ENCODE results near the gene ROCK2. TPM values are rescaled to one million over a fixed set of nuclear protein-coding genes. Genes with fewer than 3 reads are reported as not detected.

The ROCK2 gene
- total and polyA plus RNA-seq, 2 of the 13 experiments (the other 11 are each of a cell fraction or from before 2014, with no cell fraction given) = 38.1 to 119 TPM

DNA sequence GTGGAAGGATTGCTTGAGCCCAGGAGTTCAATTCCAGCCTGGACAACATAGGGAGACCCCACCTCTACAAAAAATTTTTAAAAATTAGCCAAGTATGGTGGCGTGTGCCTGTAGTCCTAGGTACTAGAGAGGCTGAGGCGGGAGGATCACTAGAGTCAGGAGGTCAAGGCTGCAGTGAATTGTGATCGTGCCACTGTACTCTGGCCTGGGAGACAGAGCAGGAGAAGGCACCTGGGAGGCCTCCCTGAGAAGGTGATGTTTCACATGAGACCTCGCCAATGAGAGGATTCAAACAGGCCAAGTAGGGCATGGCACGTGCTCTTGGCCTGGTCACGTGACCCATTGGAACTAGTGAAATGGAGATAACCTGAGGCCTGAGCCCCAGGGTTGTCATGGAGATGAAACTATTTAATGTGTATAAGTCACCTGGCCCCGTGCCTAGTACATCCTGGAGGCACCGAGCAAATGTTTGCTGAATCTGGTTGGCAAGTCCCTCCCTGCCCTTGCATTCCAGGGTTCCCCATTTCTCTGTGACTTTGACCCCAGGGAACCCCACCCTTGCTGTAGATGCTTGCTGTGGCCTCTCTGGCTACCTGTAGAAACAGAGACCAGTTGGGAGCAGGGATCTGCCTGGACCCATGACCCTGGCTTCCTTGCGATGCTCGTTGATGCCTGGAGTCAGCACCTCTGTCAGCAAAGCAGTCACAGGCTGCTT is 26.1 kb upstream of the ROCK2 start (continued):
- TF ChIP-seq, protein P1, sequence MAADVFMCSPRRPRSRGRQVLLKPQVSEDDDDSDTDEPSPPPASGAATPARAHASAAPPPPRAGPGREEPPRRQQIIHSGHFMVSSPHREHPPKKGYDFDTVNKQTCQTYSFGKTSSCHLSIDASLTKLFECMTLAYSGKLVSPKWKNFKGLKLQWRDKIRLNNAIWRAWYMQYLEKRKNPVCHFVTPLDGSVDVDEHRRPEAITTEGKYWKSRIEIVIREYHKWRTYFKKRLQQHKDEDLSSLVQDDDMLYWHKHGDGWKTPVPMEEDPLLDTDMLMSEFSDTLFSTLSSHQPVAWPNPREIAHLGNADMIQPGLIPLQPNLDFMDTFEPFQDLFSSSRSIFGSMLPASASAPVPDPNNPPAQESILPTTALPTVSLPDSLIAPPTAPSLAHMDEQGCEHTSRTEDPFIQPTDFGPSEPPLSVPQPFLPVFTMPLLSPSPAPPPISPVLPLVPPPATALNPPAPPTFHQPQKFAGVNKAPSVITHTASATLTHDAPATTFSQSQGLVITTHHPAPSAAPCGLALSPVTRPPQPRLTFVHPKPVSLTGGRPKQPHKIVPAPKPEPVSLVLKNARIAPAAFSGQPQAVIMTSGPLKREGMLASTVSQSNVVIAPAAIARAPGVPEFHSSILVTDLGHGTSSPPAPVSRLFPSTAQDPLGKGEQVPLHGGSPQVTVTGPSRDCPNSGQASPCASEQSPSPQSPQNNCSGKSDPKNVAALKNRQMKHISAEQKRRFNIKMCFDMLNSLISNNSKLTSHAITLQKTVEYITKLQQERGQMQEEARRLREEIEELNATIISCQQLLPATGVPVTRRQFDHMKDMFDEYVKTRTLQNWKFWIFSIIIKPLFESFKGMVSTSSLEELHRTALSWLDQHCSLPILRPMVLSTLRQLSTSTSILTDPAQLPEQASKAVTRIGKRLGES (CRISPR knock-in tag; IDR thresholded peaks at IDR 0.05; ENCODE audit: borderline replicate concordance) = peak; percentile 93
- TF ChIP-seq, protein P2, sequence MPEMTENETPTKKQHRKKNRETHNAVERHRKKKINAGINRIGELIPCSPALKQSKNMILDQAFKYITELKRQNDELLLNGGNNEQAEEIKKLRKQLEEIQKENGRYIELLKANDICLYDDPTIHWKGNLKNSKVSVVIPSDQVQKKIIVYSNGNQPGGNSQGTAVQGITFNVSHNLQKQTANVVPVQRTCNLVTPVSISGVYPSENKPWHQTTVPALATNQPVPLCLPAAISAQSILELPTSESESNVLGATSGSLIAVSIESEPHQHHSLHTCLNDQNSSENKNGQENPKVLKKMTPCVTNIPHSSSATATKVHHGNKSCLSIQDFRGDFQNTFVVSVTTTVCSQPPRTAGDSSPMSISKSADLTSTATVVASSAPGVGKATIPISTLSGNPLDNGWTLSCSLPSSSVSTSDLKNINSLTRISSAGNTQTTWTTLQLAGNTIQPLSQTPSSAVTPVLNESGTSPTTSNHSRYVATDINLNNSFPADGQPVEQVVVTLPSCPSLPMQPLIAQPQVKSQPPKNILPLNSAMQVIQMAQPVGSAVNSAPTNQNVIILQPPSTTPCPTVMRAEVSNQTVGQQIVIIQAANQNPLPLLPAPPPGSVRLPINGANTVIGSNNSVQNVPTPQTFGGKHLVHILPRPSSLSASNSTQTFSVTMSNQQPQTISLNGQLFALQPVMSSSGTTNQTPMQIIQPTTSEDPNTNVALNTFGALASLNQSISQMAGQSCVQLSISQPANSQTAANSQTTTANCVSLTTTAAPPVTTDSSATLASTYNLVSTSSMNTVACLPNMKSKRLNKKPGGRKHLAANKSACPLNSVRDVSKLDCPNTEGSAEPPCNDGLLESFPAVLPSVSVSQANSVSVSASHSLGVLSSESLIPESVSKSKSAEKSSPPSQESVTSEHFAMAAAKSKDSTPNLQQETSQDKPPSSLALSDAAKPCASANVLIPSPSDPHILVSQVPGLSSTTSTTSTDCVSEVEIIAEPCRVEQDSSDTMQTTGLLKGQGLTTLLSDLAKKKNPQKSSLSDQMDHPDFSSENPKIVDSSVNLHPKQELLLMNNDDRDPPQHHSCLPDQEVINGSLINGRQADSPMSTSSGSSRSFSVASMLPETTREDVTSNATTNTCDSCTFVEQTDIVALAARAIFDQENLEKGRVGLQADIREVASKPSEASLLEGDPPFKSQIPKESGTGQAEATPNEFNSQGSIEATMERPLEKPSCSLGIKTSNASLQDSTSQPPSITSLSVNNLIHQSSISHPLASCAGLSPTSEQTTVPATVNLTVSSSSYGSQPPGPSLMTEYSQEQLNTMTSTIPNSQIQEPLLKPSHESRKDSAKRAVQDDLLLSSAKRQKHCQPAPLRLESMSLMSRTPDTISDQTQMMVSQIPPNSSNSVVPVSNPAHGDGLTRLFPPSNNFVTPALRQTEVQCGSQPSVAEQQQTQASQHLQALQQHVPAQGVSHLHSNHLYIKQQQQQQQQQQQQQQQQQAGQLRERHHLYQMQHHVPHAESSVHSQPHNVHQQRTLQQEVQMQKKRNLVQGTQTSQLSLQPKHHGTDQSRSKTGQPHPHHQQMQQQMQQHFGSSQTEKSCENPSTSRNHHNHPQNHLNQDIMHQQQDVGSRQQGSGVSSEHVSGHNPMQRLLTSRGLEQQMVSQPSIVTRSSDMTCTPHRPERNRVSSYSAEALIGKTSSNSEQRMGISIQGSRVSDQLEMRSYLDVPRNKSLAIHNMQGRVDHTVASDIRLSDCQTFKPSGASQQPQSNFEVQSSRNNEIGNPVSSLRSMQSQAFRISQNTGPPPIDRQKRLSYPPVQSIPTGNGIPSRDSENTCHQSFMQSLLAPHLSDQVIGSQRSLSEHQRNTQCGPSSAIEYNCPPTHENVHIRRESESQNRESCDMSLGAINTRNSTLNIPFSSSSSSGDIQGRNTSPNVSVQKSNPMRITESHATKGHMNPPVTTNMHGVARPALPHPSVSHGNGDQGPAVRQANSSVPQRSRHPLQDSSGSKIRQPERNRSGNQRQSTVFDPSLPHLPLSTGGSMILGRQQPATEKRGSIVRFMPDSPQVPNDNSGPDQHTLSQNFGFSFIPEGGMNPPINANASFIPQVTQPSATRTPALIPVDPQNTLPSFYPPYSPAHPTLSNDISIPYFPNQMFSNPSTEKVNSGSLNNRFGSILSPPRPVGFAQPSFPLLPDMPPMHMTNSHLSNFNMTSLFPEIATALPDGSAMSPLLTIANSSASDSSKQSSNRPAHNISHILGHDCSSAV (CRISPR knock-in tag; IDR thresholded peaks at IDR 0.05; ENCODE audit: borderline replicate concordance) = no peak
- TF ChIP-seq, protein P3, sequence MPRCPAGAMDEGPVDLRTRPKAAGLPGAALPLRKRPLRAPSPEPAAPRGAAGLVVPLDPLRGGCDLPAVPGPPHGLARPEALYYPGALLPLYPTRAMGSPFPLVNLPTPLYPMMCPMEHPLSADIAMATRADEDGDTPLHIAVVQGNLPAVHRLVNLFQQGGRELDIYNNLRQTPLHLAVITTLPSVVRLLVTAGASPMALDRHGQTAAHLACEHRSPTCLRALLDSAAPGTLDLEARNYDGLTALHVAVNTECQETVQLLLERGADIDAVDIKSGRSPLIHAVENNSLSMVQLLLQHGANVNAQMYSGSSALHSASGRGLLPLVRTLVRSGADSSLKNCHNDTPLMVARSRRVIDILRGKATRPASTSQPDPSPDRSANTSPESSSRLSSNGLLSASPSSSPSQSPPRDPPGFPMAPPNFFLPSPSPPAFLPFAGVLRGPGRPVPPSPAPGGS (CRISPR knock-in tag; IDR thresholded peaks at IDR 0.05) = 0 out of 2 replicates have a peak, but pooled peaks have one; percentile 50
- TF ChIP-seq, protein P4, sequence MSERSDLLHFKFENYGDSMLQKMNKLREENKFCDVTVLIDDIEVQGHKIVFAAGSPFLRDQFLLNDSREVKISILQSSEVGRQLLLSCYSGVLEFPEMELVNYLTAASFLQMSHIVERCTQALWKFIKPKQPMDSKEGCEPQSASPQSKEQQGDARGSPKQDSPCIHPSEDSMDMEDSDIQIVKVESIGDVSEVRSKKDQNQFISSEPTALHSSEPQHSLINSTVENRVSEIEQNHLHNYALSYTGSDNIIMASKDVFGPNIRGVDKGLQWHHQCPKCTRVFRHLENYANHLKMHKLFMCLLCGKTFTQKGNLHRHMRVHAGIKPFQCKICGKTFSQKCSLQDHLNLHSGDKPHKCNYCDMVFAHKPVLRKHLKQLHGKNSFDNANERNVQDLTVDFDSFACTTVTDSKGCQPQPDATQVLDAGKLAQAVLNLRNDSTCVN (CRISPR knock-in tag; IDR thresholded peaks at IDR 0.05; ENCODE audit: borderline replicate concordance) = peak; percentile 65; the same call in 1 of the 2 replicates
- TF ChIP-seq, protein P5, sequence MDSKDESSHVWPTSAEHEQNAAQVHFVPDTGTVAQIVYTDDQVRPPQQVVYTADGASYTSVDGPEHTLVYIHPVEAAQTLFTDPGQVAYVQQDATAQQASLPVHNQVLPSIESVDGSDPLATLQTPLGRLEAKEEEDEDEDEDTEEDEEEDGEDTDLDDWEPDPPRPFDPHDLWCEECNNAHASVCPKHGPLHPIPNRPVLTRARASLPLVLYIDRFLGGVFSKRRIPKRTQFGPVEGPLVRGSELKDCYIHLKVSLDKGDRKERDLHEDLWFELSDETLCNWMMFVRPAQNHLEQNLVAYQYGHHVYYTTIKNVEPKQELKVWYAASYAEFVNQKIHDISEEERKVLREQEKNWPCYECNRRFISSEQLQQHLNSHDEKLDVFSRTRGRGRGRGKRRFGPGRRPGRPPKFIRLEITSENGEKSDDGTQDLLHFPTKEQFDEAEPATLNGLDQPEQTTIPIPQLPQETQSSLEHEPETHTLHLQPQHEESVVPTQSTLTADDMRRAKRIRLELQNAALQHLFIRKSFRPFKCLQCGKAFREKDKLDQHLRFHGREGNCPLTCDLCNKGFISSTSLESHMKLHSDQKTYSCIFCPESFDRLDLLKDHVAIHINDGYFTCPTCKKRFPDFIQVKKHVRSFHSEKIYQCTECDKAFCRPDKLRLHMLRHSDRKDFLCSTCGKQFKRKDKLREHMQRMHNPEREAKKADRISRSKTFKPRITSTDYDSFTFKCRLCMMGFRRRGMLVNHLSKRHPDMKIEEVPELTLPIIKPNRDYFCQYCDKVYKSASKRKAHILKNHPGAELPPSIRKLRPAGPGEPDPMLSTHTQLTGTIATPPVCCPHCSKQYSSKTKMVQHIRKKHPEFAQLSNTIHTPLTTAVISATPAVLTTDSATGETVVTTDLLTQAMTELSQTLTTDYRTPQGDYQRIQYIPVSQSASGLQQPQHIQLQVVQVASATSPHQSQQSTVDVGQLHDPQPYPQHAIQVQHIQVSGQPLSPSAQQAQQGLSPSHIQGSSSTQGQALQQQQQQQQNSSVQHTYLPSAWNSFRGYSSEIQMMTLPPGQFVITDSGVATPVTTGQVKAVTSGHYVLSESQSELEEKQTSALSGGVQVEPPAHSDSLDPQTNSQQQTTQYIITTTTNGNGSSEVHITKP (CRISPR knock-in tag; IDR thresholded peaks at IDR 0.05; ENCODE audit: low read depth) = peak; percentile 78; the same call in 1 of the 2 replicates
- TF ChIP-seq NKX3-1 (CRISPR knock-in tag; IDR thresholded peaks at IDR 0.05) = peak; percentile 90

All from HepG2 (cell line).